Measurements from ENCODE around the gene TMEM131L. TPM values are rescaled to one million over a fixed set of nuclear protein-coding genes. Genes with fewer than 3 reads are reported as not detected.

The TMEM131L gene
- total RNA-seq, 6 experiments from 2014 or later = 7.7 to 8.9 (median 8.0) TPM

DNA sequence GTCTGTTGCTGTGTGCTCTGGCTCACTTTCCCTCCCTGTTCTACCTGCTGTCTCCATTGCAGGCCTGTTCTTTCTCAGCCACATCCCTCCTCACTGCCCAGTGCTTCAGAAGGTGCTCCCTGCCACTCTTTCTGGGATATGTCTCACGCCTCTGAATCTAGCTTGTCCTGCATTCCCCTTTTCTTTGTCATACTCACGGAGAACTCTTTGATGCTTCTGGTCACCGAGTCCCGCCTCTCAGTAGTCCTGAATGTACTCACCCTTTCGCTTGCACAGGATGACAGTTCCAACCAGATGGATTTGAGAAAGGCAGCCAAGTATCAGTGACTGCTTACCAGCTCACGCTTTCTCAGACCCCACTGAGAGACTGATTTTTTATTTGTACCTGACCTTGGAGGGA, 152.7 kb downstream of the TMEM131L start:
- Mint-ChIP-seq H3K27ac (no peak overlapping the region), H3K4me3 (no peak overlapping the region), H3K36me3 (ENCODE audit: low read depth) (peaks cover 17% of the 10 kb centered on the region; the same call in 1 of the 2 replicates), H3K27me3 (ENCODE audit: insufficient read depth) (no peaks in the 10 kb centered on the region; the same call in 1 of the 2 replicates), H3K4me1 (ENCODE audit: low read depth) (peaks cover 21% of the 10 kb centered on the region), H3K9me3 (no peaks in the 10 kb centered on the region)
- peak; percentile 2 for DNase-seq
- TF ChIP-seq, protein P1, sequence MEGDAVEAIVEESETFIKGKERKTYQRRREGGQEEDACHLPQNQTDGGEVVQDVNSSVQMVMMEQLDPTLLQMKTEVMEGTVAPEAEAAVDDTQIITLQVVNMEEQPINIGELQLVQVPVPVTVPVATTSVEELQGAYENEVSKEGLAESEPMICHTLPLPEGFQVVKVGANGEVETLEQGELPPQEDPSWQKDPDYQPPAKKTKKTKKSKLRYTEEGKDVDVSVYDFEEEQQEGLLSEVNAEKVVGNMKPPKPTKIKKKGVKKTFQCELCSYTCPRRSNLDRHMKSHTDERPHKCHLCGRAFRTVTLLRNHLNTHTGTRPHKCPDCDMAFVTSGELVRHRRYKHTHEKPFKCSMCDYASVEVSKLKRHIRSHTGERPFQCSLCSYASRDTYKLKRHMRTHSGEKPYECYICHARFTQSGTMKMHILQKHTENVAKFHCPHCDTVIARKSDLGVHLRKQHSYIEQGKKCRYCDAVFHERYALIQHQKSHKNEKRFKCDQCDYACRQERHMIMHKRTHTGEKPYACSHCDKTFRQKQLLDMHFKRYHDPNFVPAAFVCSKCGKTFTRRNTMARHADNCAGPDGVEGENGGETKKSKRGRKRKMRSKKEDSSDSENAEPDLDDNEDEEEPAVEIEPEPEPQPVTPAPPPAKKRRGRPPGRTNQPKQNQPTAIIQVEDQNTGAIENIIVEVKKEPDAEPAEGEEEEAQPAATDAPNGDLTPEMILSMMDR (IDR thresholded peaks at IDR 0.05) = no peak

GRCh38 chr4:153619811-153620210, 153.7 kb downstream of the TMEM131L start:
- Mint-ChIP-seq H3K4me1 (ENCODE audit: low read depth) (peaks cover 21% of the 10 kb centered on the region), H3K4me3 (no peak overlapping the region), H3K36me3 (ENCODE audit: low read depth) (peaks cover 12% of the 10 kb centered on the region; the same call in 1 of the 2 replicates), H3K9me3 (no peaks in the 10 kb centered on the region), H3K27me3 (ENCODE audit: insufficient read depth) (no peaks in the 10 kb centered on the region), H3K27ac (no peak overlapping the region)
- TF ChIP-seq, protein P1 (IDR thresholded peaks at IDR 0.05) = no peak
- DNase-seq = no peak

DNA sequence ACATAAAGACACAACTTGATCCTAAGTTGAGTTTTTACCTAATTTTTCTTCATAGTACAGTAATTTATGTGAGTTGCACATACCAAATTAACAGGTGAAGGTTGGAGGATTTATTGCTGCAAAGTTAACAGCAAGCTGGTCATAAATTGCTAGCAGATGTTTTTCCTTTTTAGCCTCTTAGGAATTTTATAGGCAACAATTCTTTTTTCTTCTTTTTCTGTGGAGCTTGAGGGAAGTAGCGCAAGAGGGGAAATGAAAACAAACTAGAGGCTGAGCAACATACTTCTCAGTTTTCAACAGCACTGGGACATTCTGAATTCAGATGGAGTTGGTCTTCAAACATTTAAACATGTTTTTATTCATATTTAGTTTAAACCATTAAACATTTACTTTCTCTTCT, 154.2 kb downstream of the TMEM131L start:
- no peak overlapping the region for H3K4me3 Mint-ChIP-seq
- H3K27me3 Mint-ChIP-seq (ENCODE audit: insufficient read depth) = no peaks in the 10 kb centered on the region
- peaks cover 21% of the 10 kb centered on the region for H3K4me1 Mint-ChIP-seq (ENCODE audit: low read depth)
- TF ChIP-seq, protein P1 (IDR thresholded peaks at IDR 0.05) = no peak
- H3K9me3 Mint-ChIP-seq = no peaks in the 10 kb centered on the region
- peaks cover 12% of the 10 kb centered on the region; the same call in 1 of the 2 replicates for H3K36me3 Mint-ChIP-seq (ENCODE audit: low read depth)
- H3K27ac Mint-ChIP-seq = no peak overlapping the region
- DNase-seq = peak; percentile 2

GRCh38 chr4:153622093-153622492, 155.9 kb downstream of the TMEM131L start:
- DNase-seq = no peak
- H3K36me3 Mint-ChIP-seq (ENCODE audit: low read depth) = peaks cover 6% of the 10 kb centered on the region
- peaks cover 21% of the 10 kb centered on the region for H3K4me1 Mint-ChIP-seq (ENCODE audit: low read depth)
- TF ChIP-seq, protein P1 (IDR thresholded peaks at IDR 0.05) = no peak
- no peaks in the 10 kb centered on the region for H3K9me3 Mint-ChIP-seq
- no peak overlapping the region for H3K4me3 Mint-ChIP-seq
- H3K27ac Mint-ChIP-seq = no peak overlapping the region
- no peaks in the 10 kb centered on the region for H3K27me3 Mint-ChIP-seq (ENCODE audit: insufficient read depth)

DNA sequence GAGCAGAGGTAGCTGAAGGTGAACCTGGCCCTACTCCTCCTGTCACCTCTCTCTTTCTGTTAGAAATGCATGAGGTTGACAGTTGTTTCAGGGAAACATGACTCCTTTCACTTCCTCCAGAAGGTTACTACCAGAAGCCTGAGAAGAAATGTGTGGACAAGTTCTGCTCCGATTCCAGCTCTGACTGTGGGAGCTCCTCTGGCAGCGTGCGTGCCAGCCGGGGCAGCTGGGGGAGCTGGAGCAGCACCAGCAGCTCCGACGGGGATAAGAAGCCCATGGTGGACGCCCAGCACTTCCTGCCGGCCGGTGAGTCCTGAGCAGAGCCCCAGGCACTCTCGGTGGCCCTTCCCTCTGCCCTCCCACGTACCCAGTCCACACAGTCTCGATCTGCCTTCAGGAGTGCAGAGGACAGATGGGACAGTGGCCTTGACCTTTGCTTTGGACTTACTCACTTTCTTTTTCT, 156.6 kb downstream of the TMEM131L start:
- H3K27ac Mint-ChIP-seq = no peak overlapping the region
- H3K4me1 Mint-ChIP-seq (ENCODE audit: low read depth) = peaks cover 21% of the 10 kb centered on the region
- DNase-seq = no peak
- no peaks in the 10 kb centered on the region for H3K27me3 Mint-ChIP-seq (ENCODE audit: insufficient read depth)
- no peak overlapping the region for H3K4me3 Mint-ChIP-seq
- H3K36me3 Mint-ChIP-seq (ENCODE audit: low read depth) = peaks cover 11% of the 10 kb centered on the region
- TF ChIP-seq, protein P1 (IDR thresholded peaks at IDR 0.05) = no peak
- no peaks in the 10 kb centered on the region for H3K9me3 Mint-ChIP-seq

GRCh38 chr4:153623491-153623890, 157.3 kb downstream of the TMEM131L start:
- no peaks in the 10 kb centered on the region for H3K9me3 Mint-ChIP-seq
- no peak overlapping the region for H3K27ac Mint-ChIP-seq
- no peak overlapping the region for H3K4me3 Mint-ChIP-seq
- TF ChIP-seq, protein P1 (IDR thresholded peaks at IDR 0.05) = no peak
- no peak for DNase-seq
- no peaks in the 10 kb centered on the region for H3K27me3 Mint-ChIP-seq (ENCODE audit: insufficient read depth)
- H3K4me1 Mint-ChIP-seq (ENCODE audit: low read depth) = peaks cover 20% of the 10 kb centered on the region
- peaks cover 11% of the 10 kb centered on the region for H3K36me3 Mint-ChIP-seq (ENCODE audit: low read depth)

Measured in HFFc6 (cell line).